ENCODE data around the gene MRPS31. TPM values are rescaled to one million over a fixed set of nuclear protein-coding genes. Genes with fewer than 3 reads are reported as not detected.

MRPS31 gene
- total and polyA plus RNA-seq, 8 donors: 6.2 to 22.8 (median 8.8) TPM

DNA sequence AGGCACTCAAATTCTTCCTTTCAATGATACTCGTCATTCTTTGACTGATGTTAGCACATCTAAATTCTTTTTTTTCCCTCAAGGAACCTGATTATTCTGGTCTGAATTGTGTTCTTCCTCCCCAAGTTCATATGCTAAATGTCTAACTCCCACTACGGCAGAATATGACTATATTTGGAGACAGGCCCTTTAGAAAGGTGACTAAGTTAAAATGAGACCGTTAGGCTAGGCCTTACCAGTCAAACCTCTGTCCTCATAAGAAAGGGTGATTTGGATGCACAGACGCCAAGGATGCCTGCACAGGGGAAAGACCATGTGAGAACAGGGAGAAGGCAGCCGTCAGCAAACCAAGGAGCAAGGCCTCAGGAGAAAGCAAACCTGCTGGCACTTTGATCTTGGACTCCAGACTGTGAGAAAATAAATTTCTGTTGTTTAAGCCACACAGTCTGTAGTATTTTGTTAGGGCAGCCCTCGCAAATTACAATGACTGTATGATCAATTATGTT is 91.5 kb downstream of the MRPS31 start:
- ATAC-seq (no peak), FAIRE-seq (no peak), DNase-seq (no peak)
- intact Hi-C loops (cut with DNase I): no loop called here
- H3K4me3 ChIP-seq: no peak overlapping the region
- peaks cover 0 to 5% (median 0%) of the 10 kb centered on the region in 3 donors for H3K4me1 ChIP-seq
- 92 to 98% methylated on average over 6 of the region's 6 CpGs for WGBS, 2 donors
- H3K36me3 ChIP-seq: no peaks in the 10 kb centered on the region
- H3K9me3 ChIP-seq: no peaks in the 10 kb centered on the region
- H3K27ac ChIP-seq: no peak overlapping the region
- TF ChIP-seq, protein P1, sequence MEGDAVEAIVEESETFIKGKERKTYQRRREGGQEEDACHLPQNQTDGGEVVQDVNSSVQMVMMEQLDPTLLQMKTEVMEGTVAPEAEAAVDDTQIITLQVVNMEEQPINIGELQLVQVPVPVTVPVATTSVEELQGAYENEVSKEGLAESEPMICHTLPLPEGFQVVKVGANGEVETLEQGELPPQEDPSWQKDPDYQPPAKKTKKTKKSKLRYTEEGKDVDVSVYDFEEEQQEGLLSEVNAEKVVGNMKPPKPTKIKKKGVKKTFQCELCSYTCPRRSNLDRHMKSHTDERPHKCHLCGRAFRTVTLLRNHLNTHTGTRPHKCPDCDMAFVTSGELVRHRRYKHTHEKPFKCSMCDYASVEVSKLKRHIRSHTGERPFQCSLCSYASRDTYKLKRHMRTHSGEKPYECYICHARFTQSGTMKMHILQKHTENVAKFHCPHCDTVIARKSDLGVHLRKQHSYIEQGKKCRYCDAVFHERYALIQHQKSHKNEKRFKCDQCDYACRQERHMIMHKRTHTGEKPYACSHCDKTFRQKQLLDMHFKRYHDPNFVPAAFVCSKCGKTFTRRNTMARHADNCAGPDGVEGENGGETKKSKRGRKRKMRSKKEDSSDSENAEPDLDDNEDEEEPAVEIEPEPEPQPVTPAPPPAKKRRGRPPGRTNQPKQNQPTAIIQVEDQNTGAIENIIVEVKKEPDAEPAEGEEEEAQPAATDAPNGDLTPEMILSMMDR (IDR thresholded peaks at IDR 0.05): no peak
- H3K27me3 ChIP-seq: no peaks in the 10 kb centered on the region

Small RNA genes within 50 kb of the gene (microRNA-seq; reads per million reads assigned to microRNA genes)
- gene MIR320D1 (0 reads per million in 2 donors), gene MIR621 (0 reads per million in 2 donors)

Other genes with a start within 250 kb of the MRPS31 start
- 10 to 100 TPM; 12.6 to 21.9 (median 16.1) TPM for gene FOXO1, start 104.5 kb downstream of the MRPS31 start, total RNA-seq
- 10 to 100 TPM in 1 of 2 donors, 1 to 10 TPM in 1; 3.8 to 10.2 TPM for gene FOXO1, start 104.5 kb downstream of the MRPS31 start, polyA plus RNA-seq
- gene SLC25A15, start 18.4 kb upstream of the MRPS31 start, total RNA-seq: 10 to 100 TPM; 10.1 to 35.9 (median 17.6) TPM
- gene SLC25A15, start 18.4 kb upstream of the MRPS31 start, polyA plus RNA-seq: 1 to 10 TPM; 4.4 to 6.5 TPM
- 10 to 100 TPM; 31.6 to 61.6 (median 40.6) TPM for gene ELF1, start 248.1 kb upstream of the MRPS31 start, total RNA-seq
- 10 to 100 TPM in 1 of 2 donors, 1 to 10 TPM in 1; 9.4 to 18.5 TPM for gene ELF1, start 248.1 kb upstream of the MRPS31 start, polyA plus RNA-seq

All from pancreas (tissue), 10 donors.